GM12891 (cell line): ENCODE data around the gene RELL2.

Experiments
- POLR2A ChIP-seq: IDR thresholded peaks from 2 replicates; pipeline ENCODE4 v1.6.1; 2011; ENCODE audit warnings: low read depth, low read length, control low read depth
- POLR2AphosphoS5 ChIP-seq: IDR thresholded peaks from 2 replicates; pipeline ENCODE4 v1.6.1; 2011; ENCODE audit warnings: low read depth, low read length, control low read depth
- TAF1 ChIP-seq: IDR thresholded peaks from 2 replicates; pipeline ENCODE4 v1.6.1; 2011; ENCODE audit warnings: low read depth, low read length, control low read depth

- TF ChIP-seq POLR2A (no peak), TAF1 (no peak), POLR2AphosphoS5 (no peak)
Measured at GRCh38 chr5:141603923-141604717, 32.7 kb upstream of the RELL2 start.
